Measurements from ENCODE around the gene KLHL41.

DNA sequence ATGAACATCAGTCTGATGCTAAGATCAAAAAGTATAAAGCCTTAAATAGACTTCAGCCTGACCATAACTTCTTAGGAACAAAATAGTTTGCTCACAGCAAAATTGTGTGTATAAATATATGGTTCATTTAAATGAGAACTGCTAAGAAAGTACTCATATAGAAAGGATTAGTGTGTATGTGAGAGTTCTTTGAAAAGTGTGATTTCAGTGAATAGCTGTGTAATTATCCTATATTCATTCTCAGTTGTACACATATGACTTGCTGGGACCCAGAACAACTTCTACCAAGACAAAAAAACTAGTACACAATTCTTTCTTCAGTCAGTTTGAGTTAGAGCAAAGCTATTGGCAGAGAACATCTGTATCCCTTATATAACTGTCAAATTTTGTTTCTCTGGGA is 23.0 kb upstream of the KLHL41 start:
- TF ChIP-seq, protein P1, sequence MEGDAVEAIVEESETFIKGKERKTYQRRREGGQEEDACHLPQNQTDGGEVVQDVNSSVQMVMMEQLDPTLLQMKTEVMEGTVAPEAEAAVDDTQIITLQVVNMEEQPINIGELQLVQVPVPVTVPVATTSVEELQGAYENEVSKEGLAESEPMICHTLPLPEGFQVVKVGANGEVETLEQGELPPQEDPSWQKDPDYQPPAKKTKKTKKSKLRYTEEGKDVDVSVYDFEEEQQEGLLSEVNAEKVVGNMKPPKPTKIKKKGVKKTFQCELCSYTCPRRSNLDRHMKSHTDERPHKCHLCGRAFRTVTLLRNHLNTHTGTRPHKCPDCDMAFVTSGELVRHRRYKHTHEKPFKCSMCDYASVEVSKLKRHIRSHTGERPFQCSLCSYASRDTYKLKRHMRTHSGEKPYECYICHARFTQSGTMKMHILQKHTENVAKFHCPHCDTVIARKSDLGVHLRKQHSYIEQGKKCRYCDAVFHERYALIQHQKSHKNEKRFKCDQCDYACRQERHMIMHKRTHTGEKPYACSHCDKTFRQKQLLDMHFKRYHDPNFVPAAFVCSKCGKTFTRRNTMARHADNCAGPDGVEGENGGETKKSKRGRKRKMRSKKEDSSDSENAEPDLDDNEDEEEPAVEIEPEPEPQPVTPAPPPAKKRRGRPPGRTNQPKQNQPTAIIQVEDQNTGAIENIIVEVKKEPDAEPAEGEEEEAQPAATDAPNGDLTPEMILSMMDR (IDR thresholded peaks at IDR 0.05), result no peak
- no peak for TF ChIP-seq POLR2A (IDR thresholded peaks at IDR 0.05)
- TF ChIP-seq EP300 (IDR thresholded peaks at IDR 0.05), result no peak
- no peak for TF ChIP-seq POLR2AphosphoS5 (IDR thresholded peaks at IDR 0.05)

All from upper lobe of left lung (tissue), 4 donors.